ENCODE measurements around the gene KCNE2.

DNA sequence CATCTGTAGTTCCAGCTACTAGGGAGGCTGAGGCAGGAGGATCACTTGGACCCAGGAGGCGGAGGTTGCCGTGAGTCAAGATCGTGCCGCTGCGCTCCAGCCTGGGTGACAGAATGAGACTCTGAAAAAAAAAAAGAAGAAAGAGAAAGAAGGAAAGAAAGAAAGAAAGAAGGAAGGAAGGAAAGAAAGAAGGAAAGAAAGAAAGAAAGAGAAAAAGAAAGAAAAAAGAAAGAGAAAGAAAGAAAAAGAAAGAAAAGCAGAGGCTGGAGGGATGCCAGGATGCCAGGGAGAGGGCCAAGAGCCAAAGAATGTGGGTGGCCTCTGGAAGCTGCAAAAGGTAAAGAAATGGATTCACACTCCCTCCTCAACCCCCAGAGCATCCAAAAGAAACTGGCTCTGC, 8.2 kb upstream of the KCNE2 start:
- no peak for TF ChIP-seq POLR2A (IDR thresholded peaks at IDR 0.05)
- TF ChIP-seq, protein P1, sequence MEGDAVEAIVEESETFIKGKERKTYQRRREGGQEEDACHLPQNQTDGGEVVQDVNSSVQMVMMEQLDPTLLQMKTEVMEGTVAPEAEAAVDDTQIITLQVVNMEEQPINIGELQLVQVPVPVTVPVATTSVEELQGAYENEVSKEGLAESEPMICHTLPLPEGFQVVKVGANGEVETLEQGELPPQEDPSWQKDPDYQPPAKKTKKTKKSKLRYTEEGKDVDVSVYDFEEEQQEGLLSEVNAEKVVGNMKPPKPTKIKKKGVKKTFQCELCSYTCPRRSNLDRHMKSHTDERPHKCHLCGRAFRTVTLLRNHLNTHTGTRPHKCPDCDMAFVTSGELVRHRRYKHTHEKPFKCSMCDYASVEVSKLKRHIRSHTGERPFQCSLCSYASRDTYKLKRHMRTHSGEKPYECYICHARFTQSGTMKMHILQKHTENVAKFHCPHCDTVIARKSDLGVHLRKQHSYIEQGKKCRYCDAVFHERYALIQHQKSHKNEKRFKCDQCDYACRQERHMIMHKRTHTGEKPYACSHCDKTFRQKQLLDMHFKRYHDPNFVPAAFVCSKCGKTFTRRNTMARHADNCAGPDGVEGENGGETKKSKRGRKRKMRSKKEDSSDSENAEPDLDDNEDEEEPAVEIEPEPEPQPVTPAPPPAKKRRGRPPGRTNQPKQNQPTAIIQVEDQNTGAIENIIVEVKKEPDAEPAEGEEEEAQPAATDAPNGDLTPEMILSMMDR (IDR thresholded peaks at IDR 0.05): no peak

All from lower leg skin (tissue), 3 donors.